MCF 10A (cell line): ENCODE measurements around the gene SLC47A2. TPM values are rescaled to one million over a fixed set of nuclear protein-coding genes. Genes with fewer than 3 reads are reported as not detected.

ENCODE experiments used
- BruUV-seq: library from RNA; stranded (reverse); fragments of 400-500 nt; replicated peaks from 2 replicates; lab custom pipeline; 2021; lab: Mats Ljungman, UMichigan
- CTCF ChIA-PET: fragments of 300-600 bp; sonication (Branson Sonifier 250); formaldehyde crosslinking; extraction: SDS; loops from one replicate; lab custom pipeline; 2021; ENCODE audit warnings: antibody characterized with exemption, inconsistent platforms; lab: Yijun Ruan, JAX
- POLR2A ChIA-PET: fragments of 300-600, 350-650 bp; sonication (Branson Sonifier 250); formaldehyde crosslinking; extraction: SDS; loops from one replicate; lab custom pipeline; 2020; ENCODE audit warnings: antibody characterized with exemption, inconsistent platforms; lab: Yijun Ruan, JAX
- DNase-seq: peaks from one replicate; pipeline ENCODE4 v3.0.0-alpha.2; 2018; ENCODE audit not compliant: unreplicated experiment
- H3K27ac Mint-ChIP-seq: one replicate; pipeline ENCODE4 v1.8.0; 2022; ENCODE audit warnings: mild to moderate bottlenecking, low read depth, mixed read lengths; ENCODE audit not compliant: unreplicated experiment
- H3K27me3 Mint-ChIP-seq: one replicate; pipeline ENCODE4 v1.8.0; 2022; ENCODE audit warnings: mixed read lengths; ENCODE audit not compliant: insufficient read depth, unreplicated experiment
- H3K36me3 Mint-ChIP-seq: one replicate; pipeline ENCODE4 v1.8.0; 2022; ENCODE audit warnings: mild to moderate bottlenecking, moderate library complexity, mixed read lengths; ENCODE audit not compliant: insufficient read depth, unreplicated experiment
- H3K4me1 Mint-ChIP-seq: one replicate; pipeline ENCODE4 v1.8.0; 2022; ENCODE audit warnings: mixed read lengths; ENCODE audit not compliant: insufficient read depth, unreplicated experiment
- H3K4me3 Mint-ChIP-seq: one replicate; pipeline ENCODE4 v1.8.0; 2022; ENCODE audit warnings: mild to moderate bottlenecking, moderate library complexity, mixed read lengths; ENCODE audit not compliant: unreplicated experiment
- H3K9me3 Mint-ChIP-seq: one replicate; pipeline ENCODE4 v1.8.0; 2022; ENCODE audit warnings: mixed read lengths; ENCODE audit not compliant: unreplicated experiment
- CTCF ChIP-seq: fragments of 200-600 bp; IDR thresholded peaks from one replicate; pipeline ENCODE4 v1.8.0; 2022; ENCODE audit warnings: antibody characterized with exemption, mild to moderate bottlenecking; ENCODE audit not compliant: unreplicated experiment
- intact Hi-C: fragments of 100-400 bp; cut with micrococcal nuclease; formaldehyde crosslinking; loops from 2 replicates; pipeline ENCODE4 v1.14.1; 2022
- total RNA-seq: library from RNA; stranded (reverse); gene quantifications from 2 replicates; pipeline ENCODE4 v1.2.3, GENCODE V29; 2022

SLC47A2 gene
- total RNA-seq, 1 experiment from 2014 or later: 0.54 TPM

GRCh38 chr17:19664821-19665181 is 51.6 kb downstream of the SLC47A2 start:
- Mint-ChIP-seq H3K4me3 (no peak overlapping the region), H3K27ac (no peak overlapping the region), H3K9me3 (no peaks in the 10 kb centered on the region), H3K27me3 (no peaks in the 10 kb centered on the region), H3K4me1 (no peaks in the 10 kb centered on the region), H3K36me3 (peaks cover 78% of the 10 kb centered on the region)
- ChIA-PET CTCF (interaction anchor here (0.6 to 1.8 kb wide), 4 partner anchors 64 to 291 kb away, joined by 3 to 7 read pairs (median 4); no protein-coding TSS in a partner anchor), POLR2A (interaction anchor here (0.6 to 0.8 kb wide), 4 partner anchors 9 to 217 kb away, joined by 3 to 4 read pairs (median 4); no protein-coding TSS in a partner anchor)
- DNase-seq: no peak
- no peak for TF ChIP-seq CTCF
- no TSS peak for BruUV-seq
- intact Hi-C loops: no loop called here

- Mint-ChIP-seq H3K27ac (no peak overlapping the region), H3K36me3 (peaks cover 78% of the 10 kb centered on the region), H3K4me1 (no peaks in the 10 kb centered on the region), H3K9me3 (no peaks in the 10 kb centered on the region), H3K4me3 (no peak overlapping the region), H3K27me3 (no peaks in the 10 kb centered on the region)
- BruUV-seq: no TSS peak
- DNase-seq: no peak
- POLR2A ChIA-PET: interaction anchor here (0.6 to 0.8 kb wide), 3 partner anchors 9 to 19 kb away, joined by 4 read pairs; no protein-coding TSS in a partner anchor
- TF ChIP-seq CTCF: no peak
- CTCF ChIA-PET: interaction anchor here (0.6 to 1.8 kb wide), 3 partner anchors 65 to 291 kb away, joined by 3 to 7 read pairs (median 5); no protein-coding TSS in a partner anchor
- intact Hi-C loops: no loop called here
Measured at GRCh38 chr17:19664136-19664820, 52.1 kb downstream of the SLC47A2 start.

- no peaks in the 10 kb centered on the region for H3K9me3 Mint-ChIP-seq
- peaks cover 79% of the 10 kb centered on the region for H3K36me3 Mint-ChIP-seq
- intact Hi-C loops: no loop called here
- no peak overlapping the region for H3K27ac Mint-ChIP-seq
- CTCF ChIA-PET: interaction anchor here (0.7 kb wide), 1 partner anchor 63 kb away, joined by 3 read pairs; no protein-coding TSS in a partner anchor
- H3K4me3 Mint-ChIP-seq: no peak overlapping the region
- TF ChIP-seq CTCF: no peak
- no peaks in the 10 kb centered on the region for H3K4me1 Mint-ChIP-seq
- POLR2A ChIA-PET: interaction anchor here (1.1 to 3.4 kb wide), 2 partner anchors 9 to 15 kb away, joined by 3 to 20 read pairs; partner anchors contain the start of gene ALDH3A2
- H3K27me3 Mint-ChIP-seq: no peaks in the 10 kb centered on the region
- DNase-seq: no peak
- no TSS peak for BruUV-seq
Measured at GRCh38 chr17:19663097-19663496, 53.3 kb downstream of the SLC47A2 start.

- Mint-ChIP-seq H3K27me3 (no peaks in the 10 kb centered on the region), H3K27ac (no peak overlapping the region), H3K36me3 (peaks cover 93% of the 10 kb centered on the region), H3K4me3 (no peak overlapping the region), H3K9me3 (no peaks in the 10 kb centered on the region), H3K4me1 (no peaks in the 10 kb centered on the region)
- BruUV-seq: no TSS peak
- no peak for TF ChIP-seq CTCF
- DNase-seq: no peak
- CTCF ChIA-PET: interaction anchor here (0.6 to 1.9 kb wide), 6 partner anchors 9 to 1366 kb away, joined by 3 to 7 read pairs (median 4); no protein-coding TSS in a partner anchor
- intact Hi-C loops: no loop called here
- POLR2A ChIA-PET: interaction anchor here (0.6 to 3.4 kb wide), 6 partner anchors 9 to 104 kb away, joined by 3 to 20 read pairs (median 4); partner anchors contain the start of gene ALDH3A2
Measured at GRCh38 chr17:19661121-19661520, 55.3 kb downstream of the SLC47A2 start.
